HUDEP-2 (cell line): ENCODE data around the gene TCTA.
A peak's percentile ranks its signal among the peaks of the same experiment; 100 is the strongest.
"Not testable (repeated sequence)": the region's sequence is repeated elsewhere in the genome, so short reads cannot be mapped to it uniquely, and the experiment has no call there.

ENCODE experiments used
- DNase-seq, 76 experiments: peaks; one replicate each; lab custom pipeline; 2025; ENCODE audit not compliant: unreplicated experiment in 76 of 76; lab: John Stamatoyannopoulos, UW

TCTA gene, protein sequence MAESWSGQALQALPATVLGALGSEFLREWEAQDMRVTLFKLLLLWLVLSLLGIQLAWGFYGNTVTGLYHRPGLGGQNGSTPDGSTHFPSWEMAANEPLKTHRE

DNA sequence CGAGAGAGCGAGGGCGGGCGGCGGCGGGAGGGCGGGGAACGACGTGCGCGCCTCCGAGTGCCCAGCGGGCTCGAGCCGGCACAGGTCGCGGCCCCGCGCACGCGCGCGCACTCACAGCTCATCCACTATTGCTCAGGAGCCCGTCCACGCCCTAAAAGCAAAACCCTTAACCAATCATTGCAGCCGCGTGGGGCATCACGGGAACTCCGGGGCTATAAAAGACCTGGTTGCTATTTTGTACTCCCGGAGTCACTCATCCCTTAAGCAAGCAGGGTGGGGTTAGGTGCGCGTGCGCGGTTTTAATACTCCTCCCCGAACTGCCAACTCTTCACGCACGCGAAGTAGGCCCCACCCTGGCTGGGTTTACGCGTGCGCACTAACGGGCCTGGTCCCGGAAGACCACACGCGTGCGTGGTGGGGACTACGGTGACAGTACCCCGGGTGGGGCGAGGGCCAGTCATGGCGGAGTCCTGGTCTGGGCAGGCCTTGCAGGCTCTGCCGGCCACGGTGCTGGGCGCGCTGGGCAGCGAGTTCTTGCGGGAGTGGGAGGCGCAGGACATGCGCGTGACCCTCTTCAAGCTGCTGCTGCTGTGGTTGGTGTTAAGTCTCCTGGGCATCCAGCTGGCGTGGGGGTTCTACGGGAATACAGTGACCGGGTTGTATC lies at the start of gene TCTA, which contains the start of gene RHOA:
Gene TCTA (plus strand): TSS at position 456 of the 664 bp plus-strand sequence. CDS start 4 bp downstream, at position 460.
Gene RHOA (minus strand): TSS at position 9 of the 664 bp plus-strand sequence. CDS start 36,387 bp downstream, outside the sequence.
- DNase-seq = peak in 75 of 76 experiments; percentile 84 to 100 (median 97)

- no peak for DNase-seq
Observed at GRCh38 chr3:49362561-49362960, 49.7 kb upstream of the TCTA start.

- no peak for DNase-seq
Observed at GRCh38 chr3:49370585-49371290, 41.5 kb upstream of the TCTA start.

DNA sequence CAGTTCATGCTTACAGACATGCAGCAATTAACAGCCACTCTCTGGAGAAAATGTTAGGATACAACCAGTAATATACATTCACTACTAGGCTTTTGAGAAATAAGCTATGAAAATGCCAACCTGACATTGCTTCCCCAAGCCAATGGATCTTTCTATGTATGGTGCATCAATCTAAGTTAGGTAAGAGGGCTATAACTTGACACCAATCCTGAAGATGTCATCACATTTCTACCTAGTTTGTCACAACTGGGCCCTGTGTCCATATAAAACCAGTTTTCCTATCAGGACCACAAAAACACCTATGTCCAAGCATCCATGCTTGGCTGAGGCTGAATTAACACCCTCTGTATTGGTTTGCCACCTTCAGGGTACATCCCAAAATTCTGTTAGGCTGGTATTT lies 40.3 kb upstream of the TCTA start:
- no peak for DNase-seq

- no peak for DNase-seq
Observed at GRCh38 chr3:49377483-49377882, 34.7 kb upstream of the TCTA start.

DNA sequence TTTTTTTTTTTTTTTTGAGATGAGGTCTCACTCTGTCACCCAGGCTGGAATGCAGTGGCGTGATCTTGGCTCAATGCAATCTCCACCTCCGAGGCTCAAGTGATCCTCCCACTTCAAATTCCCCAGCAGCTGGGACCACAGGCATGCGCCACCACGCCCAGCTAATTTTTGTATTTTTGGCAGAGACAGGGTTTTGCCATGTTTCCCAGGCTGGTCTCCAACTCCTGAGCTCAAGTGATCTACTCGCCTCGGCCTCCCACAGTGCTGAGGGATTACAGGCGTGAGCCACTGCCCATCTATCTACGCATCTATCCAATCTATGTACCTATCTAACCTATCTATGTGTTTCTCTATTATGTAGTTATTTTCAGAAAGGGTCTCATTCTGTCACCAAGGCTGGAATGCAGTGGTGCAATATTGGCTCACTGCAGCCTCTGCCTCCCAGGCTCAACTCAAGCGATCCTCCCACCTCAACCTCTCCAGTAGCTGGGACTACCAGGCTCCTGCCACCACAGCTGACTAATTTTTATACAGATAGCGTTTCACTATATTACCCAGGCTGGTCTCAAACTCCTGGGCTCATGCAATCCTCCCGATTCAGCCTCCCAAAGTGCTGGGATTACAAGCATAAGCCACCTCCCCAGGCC lies 33.9 kb upstream of the TCTA start:
- peak in 1 of 76 experiments; percentile 6 for DNase-seq

DNA sequence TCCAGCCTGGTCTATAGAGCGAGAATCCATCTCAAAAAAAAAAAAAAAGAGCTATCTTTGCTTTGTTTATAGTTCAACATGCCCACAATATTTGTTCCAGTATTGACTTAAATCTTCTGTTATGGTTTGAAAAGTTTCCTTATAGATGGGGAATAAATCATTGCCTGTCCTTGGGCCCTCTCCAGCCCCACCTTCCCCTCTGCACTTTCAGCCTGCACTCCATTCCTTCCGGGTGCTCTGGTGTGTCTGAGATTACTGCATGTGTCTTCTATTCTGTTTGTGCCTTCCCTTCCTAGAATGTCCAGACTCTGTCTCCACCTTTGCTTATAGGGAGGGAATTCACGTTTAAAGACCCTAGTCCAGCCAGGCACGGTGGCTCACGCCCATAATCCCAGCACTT lies 28.8 kb upstream of the TCTA start:
- no peak for DNase-seq

DNA sequence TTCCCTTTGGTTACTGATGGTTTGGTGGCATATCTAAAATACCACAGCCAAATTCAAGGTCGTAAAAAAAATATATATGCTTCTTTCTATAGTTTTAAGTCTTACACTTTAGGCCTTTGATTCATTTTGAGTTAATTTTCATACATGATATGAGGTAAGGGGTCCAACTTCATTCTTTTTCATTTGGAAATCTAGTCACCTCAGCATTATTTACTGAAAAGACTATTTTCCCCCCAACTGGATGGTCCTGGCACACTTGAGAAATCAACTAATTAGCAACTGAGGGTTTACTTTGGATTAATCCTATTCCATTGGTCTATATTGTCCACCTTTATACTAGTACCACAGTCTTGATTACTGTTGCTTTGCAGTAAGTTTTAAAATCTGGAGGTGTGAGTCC lies 26.6 kb upstream of the TCTA start:
- no peak for DNase-seq

DNA sequence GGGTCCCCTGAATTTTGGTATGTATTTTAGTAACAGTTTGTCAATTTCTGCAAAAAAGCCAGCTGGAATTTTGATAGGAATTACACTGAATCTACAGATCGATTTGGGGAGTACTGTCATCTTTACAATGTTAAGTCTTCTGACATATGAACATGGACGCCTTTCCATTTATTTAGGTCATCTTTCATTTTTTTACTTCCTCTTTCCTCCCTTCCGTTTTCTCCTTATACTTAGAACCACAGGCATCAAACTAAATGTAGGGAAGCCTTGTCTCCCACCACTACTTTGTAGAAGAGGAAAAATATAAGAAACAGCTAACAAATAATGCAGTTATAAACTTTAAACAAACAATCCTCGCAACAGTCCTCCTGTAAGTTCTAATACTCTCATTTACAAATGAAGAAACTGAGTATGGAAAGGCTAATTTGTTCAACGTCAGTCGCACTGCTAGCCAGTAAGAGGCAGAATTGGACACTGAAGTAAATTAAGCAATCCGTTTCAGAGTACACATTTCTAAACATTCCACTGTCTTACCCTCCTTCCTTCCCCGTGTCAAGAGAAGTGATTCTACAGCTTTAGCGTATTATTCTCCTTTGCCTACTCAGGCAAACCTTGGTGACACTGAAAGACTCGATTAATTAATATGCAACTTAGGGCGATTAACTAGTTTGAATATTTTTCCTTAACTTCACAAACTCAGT lies 26.0 kb upstream of the TCTA start:
- no peak for DNase-seq

- DNase-seq = no peak
Observed at GRCh38 chr3:49387721-49388120, 24.5 kb upstream of the TCTA start.

- DNase-seq = peak in 1 of 76 experiments; percentile 3
Observed at GRCh38 chr3:49388289-49388820, 23.9 kb upstream of the TCTA start.

DNA sequence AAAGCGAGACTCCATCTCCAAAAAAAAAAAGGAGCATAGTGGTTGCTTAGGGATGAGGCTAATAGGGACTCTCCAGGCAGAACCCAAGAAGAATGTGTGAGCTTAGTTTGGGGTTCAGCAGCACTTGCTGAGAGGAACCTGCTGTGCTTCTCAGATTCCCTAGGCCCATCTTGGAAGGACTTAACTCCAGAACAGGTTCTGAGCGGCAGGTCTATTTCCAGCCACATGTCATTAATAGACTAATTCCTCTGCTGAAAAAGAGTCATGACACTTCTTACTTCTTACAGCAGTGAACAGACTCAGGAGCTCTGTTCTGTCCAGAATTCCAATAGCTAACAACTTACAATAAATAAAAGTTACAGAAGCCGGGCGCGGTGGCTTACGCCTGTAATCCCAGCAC lies 22.9 kb upstream of the TCTA start:
- no peak for DNase-seq

DNA sequence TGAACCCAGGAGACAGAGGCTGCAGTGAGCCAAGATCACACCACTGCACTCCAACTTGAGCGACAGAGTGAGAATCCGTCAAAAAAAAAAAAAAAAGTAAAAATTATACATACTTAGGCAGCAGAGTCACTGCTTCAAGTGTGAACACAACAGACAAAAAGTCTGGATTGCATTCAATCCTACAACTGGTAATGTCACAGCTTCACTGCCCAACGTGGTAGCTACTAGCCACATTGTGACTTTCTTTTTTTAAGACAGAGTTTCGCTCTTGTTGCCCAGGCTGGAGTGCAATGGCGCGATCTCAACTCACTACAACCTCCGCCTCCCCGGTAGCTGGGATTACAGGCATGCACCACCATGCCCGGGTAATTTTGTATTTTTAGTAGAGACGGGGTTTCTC lies 20.9 kb upstream of the TCTA start:
- DNase-seq = not testable (repeated sequence)

GRCh38 chr3:49397470-49397869 lies 14.8 kb upstream of the TCTA start:
- DNase-seq = peak in 52 of 76 experiments; percentile 8 to 82 (median 39)

DNA sequence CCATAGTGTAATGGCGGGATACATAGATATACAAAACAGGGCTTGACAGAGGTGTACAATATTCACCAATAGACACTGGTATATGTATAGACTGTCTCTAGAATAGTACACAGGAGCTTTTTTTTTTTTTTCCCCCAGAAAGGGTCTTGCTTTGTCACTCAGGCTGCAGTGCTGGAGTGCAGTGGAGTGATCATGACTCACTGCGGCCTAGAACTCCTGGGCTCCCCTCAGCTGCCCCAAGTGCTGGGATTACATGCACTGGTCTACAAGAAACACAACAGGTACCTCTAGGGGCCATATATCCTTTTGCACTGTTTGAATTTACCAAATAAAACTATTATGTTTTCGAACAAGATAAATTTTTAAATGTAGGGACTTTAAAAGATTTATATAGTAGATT lies 12.8 kb upstream of the TCTA start:
- no peak for DNase-seq

GRCh38 chr3:49401766-49402165 lies 10.5 kb upstream of the TCTA start:
- DNase-seq = no peak

GRCh38 chr3:49403891-49404290 lies 8.3 kb upstream of the TCTA start:
- no peak for DNase-seq

DNA sequence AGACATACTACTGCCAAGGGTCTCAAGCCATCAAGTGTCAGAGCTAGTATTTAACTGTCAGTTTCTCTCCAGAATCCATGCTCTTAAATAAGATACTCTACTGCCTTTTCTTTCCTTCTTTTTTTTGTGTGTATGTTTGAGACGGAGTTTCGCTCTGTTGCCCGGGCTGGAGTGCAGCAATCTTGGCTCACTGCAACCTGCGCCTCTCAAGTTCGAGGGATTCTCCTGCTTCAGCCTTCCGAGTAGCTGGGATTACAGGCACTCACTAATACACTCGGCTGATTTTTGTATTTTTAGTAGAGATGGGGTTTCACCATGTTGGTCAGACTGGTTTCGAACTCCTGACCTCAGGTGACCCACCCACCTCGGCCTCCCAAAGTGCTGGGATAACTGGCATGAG lies 6.7 kb upstream of the TCTA start:
- not testable (repeated sequence) for DNase-seq

DNA sequence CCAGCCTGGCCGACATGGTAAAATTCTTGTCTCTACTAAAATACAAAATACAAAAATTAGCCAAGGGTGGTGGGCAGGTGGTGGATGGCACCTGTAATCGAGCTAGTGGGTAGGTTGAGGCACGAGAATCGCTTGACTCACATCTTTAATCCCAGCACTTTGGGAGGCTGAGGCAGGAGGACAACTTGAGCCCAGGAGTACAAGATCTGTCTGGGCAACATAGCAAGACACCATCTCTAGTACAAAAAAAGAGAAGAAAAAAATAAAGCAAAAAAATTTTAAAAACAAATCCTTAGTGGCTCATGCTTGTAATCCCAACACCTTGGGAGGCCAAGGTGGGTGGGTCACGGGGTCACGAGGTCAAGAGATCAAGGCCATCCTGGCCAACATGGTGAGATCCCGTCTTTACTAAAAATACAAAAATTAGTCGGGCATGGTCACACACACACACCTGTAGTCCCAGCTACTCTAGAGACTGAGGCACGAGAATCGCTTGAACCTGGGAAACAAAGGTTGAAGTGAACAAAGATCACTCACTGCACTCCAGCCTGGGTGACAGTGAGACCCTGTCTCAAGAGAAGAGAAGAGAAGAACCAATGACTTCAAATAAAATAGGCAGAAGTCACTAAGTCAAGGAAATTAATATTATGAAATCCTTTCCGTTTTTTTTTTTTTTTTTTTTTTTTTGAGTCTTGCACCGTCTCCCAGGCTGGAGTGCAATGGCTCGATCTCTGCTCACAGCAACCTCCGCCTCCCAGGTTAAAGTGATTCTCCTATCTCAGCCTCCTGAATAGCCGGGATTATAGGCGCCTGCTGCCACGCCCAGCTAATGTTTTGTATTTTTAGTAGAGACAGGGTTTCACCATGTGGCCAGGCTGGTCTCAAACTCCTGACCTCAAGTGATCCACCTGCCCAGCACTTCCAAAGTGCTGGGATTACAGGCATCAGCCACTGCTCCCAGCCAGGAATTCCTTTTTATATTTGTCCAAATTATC lies 5.4 kb upstream of the TCTA start:
- DNase-seq = peak in 1 of 76 experiments; percentile 5
